Measurements from ENCODE around the gene SRGAP3. TPM values are rescaled to one million over a fixed set of nuclear protein-coding genes. Genes with fewer than 3 reads are reported as not detected.

Gene SRGAP3
- total RNA-seq, 5 donors from 2014 or later (not counting 1 experiment from before 2014, with no cell fraction given), result 1.4 to 4.4 (median 2.8) TPM

DNA sequence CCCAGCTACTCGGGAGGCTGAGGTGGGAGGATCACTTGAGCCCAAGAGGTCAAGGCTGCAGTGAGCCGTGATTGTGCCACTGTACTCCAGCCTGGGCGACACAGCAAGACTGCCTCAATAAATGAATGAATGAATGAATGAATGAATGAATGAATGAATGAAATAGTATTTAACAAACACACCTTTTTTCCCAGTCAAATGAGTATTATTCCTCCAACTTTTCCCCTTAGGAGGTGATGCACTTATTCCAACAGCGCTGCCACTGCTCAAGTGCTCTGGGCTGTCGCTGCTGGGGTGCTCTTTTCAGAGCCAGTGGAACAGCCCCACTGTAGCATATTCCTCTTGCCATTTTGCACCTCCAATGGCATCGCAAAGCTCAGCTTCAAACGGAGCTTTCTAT is 219.4 kb downstream of the SRGAP3 start:
- POLR2A ChIA-PET, result no interaction called here
- 93% methylated on average over 4 of the region's 7 CpGs for WGBS (ENCODE audit: insufficient coverage)
- no peaks in the 10 kb centered on the region for H3K27me3 Mint-ChIP-seq
- no peak overlapping the region for H3K27ac Mint-ChIP-seq
- H3K9me3 ChIP-seq, result no peaks in the 10 kb centered on the region
- DNase-seq, result no peak
- H3K4me3 Mint-ChIP-seq, result no peak overlapping the region
- CTCF ChIA-PET, result no interaction called here
- no peaks in the 10 kb centered on the region for H3K27me3 ChIP-seq (replicated peaks in 1 of 2; ENCODE audit: control insufficient read depth in 2 of 2, extremely low read depth in 1 of 2, insufficient read depth in 2 of 2, low read length in 1 of 2)
- H3K36me3 ChIP-seq (ENCODE audit: control insufficient read depth in 2 of 2, extremely low read depth in 1 of 2, insufficient read depth in 1 of 2, low read length in 1 of 2), result no peaks in the 10 kb centered on the region
- no peak overlapping the region for H3K4me3 ChIP-seq (ENCODE audit: control insufficient read depth in 1 of 2, extremely low read depth in 1 of 2, low read length in 1 of 2)
- no peaks in the 10 kb centered on the region for H3K4me1 Mint-ChIP-seq
- no peaks in the 10 kb centered on the region for H3K9me3 Mint-ChIP-seq
- no peaks in the 10 kb centered on the region for H3K4me1 ChIP-seq (ENCODE audit: control insufficient read depth in 1 of 2, extremely low read depth in 1 of 2, insufficient read depth in 2 of 2, low read length in 2 of 2)
- H3K27ac ChIP-seq (ENCODE audit: low read length), result no peak overlapping the region
- H3K36me3 Mint-ChIP-seq, result no peaks in the 10 kb centered on the region
- ATAC-seq (replicated peaks in 1 of 4), result no peak

DNA sequence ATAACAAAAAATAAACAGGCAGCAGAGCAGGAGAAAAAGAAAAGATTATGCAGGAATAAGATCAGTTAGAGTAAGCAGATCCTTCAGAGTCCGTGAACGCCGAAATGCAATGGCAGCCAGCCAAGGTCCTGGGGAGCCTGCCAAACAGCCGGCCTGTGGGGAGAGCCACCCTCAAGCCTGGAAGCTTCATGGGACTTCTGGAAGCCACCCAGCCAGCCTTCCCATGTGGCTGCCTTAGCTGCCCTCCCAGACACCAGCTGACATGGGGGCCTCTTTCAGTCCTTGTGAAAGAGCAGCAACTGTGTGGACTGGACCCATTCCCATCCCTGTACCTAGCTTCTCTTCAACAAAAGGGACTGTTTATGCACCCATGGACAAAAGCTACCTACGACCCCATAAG is 221.3 kb downstream of the SRGAP3 start:
- CTCF ChIA-PET, result no interaction called here
- Histone ChIP-seq H3K27me3 (replicated peaks in 1 of 2; ENCODE audit: control insufficient read depth in 2 of 2, extremely low read depth in 1 of 2, insufficient read depth in 2 of 2, low read length in 1 of 2) (no peaks in the 10 kb centered on the region), H3K36me3 (ENCODE audit: control insufficient read depth in 2 of 2, extremely low read depth in 1 of 2, insufficient read depth in 1 of 2, low read length in 1 of 2) (no peaks in the 10 kb centered on the region), H3K27ac (ENCODE audit: low read length) (no peak overlapping the region), H3K4me1 (ENCODE audit: control insufficient read depth in 1 of 2, extremely low read depth in 1 of 2, insufficient read depth in 2 of 2, low read length in 2 of 2) (no peaks in the 10 kb centered on the region), H3K4me3 (ENCODE audit: control insufficient read depth in 1 of 2, extremely low read depth in 1 of 2, low read length in 1 of 2) (no peak overlapping the region), H3K9me3 (no peaks in the 10 kb centered on the region)
- no peaks in the 10 kb centered on the region for H3K9me3 Mint-ChIP-seq
- no peaks in the 10 kb centered on the region for H3K36me3 Mint-ChIP-seq
- WGBS (ENCODE audit: insufficient coverage), result 78% methylated on average over 5 of the region's 5 CpGs
- POLR2A ChIA-PET, result no interaction called here
- no peaks in the 10 kb centered on the region for H3K4me1 Mint-ChIP-seq
- no peak overlapping the region for H3K4me3 Mint-ChIP-seq
- ATAC-seq (replicated peaks in 1 of 4) (no peak), DNase-seq (no peak)
- no peaks in the 10 kb centered on the region for H3K27me3 Mint-ChIP-seq
- no peak overlapping the region for H3K27ac Mint-ChIP-seq

GRCh38 chr3:9026320-9027045 is 223.0 kb downstream of the SRGAP3 start:
- CTCF ChIA-PET, result no interaction called here
- POLR2A ChIA-PET, result no interaction called here

DNA sequence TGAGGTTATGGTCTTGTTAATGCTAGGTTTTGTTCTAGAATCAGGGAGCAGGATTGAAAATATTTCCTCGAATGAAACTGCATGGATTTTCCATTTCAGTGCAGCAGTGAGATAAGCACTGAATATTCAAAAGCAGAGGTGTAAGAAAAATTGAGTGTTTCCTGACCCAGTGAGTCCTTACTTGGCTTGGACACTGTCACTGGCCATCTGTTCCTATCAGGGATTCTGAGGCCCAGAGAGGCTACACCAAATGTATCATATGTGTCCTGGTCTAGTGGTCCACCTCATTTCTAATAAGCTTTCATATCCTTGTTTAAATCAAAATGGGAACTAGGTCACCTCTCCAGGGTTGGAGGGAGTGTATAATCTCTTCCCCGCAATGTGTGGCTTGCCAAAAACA is 225.1 kb downstream of the SRGAP3 start:
- ChIA-PET CTCF (no interaction called here), POLR2A (no interaction called here)
- ATAC-seq (replicated peaks in 1 of 4) (no peak), DNase-seq (no peak)
- Histone ChIP-seq H3K9me3 (no peaks in the 10 kb centered on the region), H3K4me1 (ENCODE audit: control insufficient read depth in 1 of 2, extremely low read depth in 1 of 2, insufficient read depth in 2 of 2, low read length in 2 of 2) (no peaks in the 10 kb centered on the region), H3K27me3 (replicated peaks in 1 of 2; ENCODE audit: control insufficient read depth in 2 of 2, extremely low read depth in 1 of 2, insufficient read depth in 2 of 2, low read length in 1 of 2) (no peaks in the 10 kb centered on the region), H3K4me3 (ENCODE audit: control insufficient read depth in 1 of 2, extremely low read depth in 1 of 2, low read length in 1 of 2) (no peak overlapping the region), H3K36me3 (ENCODE audit: control insufficient read depth in 2 of 2, extremely low read depth in 1 of 2, insufficient read depth in 1 of 2, low read length in 1 of 2) (no peaks in the 10 kb centered on the region), H3K27ac (ENCODE audit: low read length) (no peak overlapping the region)
- Mint-ChIP-seq H3K27ac (no peak overlapping the region), H3K27me3 (no peaks in the 10 kb centered on the region), H3K36me3 (no peaks in the 10 kb centered on the region), H3K9me3 (no peaks in the 10 kb centered on the region), H3K4me3 (no peak overlapping the region), H3K4me1 (no peaks in the 10 kb centered on the region)
- WGBS (ENCODE audit: insufficient coverage), result no CpG with 5 or more reads among the region's 2 CpGs

More at GRCh38 chr3:9026320-9027045, 223.0 kb downstream of the SRGAP3 start:
- no peaks in the 10 kb centered on the region for H3K36me3 ChIP-seq (ENCODE audit: control insufficient read depth in 2 of 2, extremely low read depth in 1 of 2, insufficient read depth in 1 of 2, low read length in 1 of 2)
- H3K9me3 ChIP-seq, result no peaks in the 10 kb centered on the region
- no peaks in the 10 kb centered on the region for H3K36me3 Mint-ChIP-seq
- 100% methylated on average over 2 of the region's 7 CpGs for WGBS (ENCODE audit: insufficient coverage)
- H3K4me1 Mint-ChIP-seq, result no peaks in the 10 kb centered on the region
- no peak overlapping the region for H3K4me3 Mint-ChIP-seq
- no peak for DNase-seq
- H3K9me3 Mint-ChIP-seq, result no peaks in the 10 kb centered on the region
- H3K27me3 ChIP-seq (replicated peaks in 1 of 2; ENCODE audit: control insufficient read depth in 2 of 2, extremely low read depth in 1 of 2, insufficient read depth in 2 of 2, low read length in 1 of 2), result no peaks in the 10 kb centered on the region
- H3K27ac Mint-ChIP-seq, result no peak overlapping the region
- no peaks in the 10 kb centered on the region for H3K27me3 Mint-ChIP-seq
- H3K27ac ChIP-seq (ENCODE audit: low read length), result no peak overlapping the region
- no peak overlapping the region for H3K4me3 ChIP-seq (ENCODE audit: control insufficient read depth in 1 of 2, extremely low read depth in 1 of 2, low read length in 1 of 2)
- no peak for ATAC-seq (replicated peaks in 1 of 4)
- H3K4me1 ChIP-seq (ENCODE audit: control insufficient read depth in 1 of 2, extremely low read depth in 1 of 2, insufficient read depth in 2 of 2, low read length in 2 of 2), result no peaks in the 10 kb centered on the region

- POLR2A ChIA-PET, result no interaction called here
Measured at GRCh38 chr3:9023226-9023590, 226.2 kb downstream of the SRGAP3 start.

GRCh38 chr3:9022305-9023225 is 226.9 kb downstream of the SRGAP3 start:
- Mint-ChIP-seq H3K36me3 (no peaks in the 10 kb centered on the region), H3K4me1 (no peaks in the 10 kb centered on the region), H3K27me3 (no peaks in the 10 kb centered on the region), H3K4me3 (no peak overlapping the region), H3K9me3 (no peaks in the 10 kb centered on the region), H3K27ac (no peak overlapping the region)
- Histone ChIP-seq H3K9me3 (no peaks in the 10 kb centered on the region), H3K27ac (ENCODE audit: low read length) (no peak overlapping the region), H3K36me3 (ENCODE audit: control insufficient read depth in 2 of 2, extremely low read depth in 1 of 2, insufficient read depth in 1 of 2, low read length in 1 of 2) (no peaks in the 10 kb centered on the region), H3K4me3 (ENCODE audit: control insufficient read depth in 1 of 2, extremely low read depth in 1 of 2, low read length in 1 of 2) (no peak overlapping the region), H3K4me1 (ENCODE audit: control insufficient read depth in 1 of 2, extremely low read depth in 1 of 2, insufficient read depth in 2 of 2, low read length in 2 of 2) (no peaks in the 10 kb centered on the region), H3K27me3 (replicated peaks in 1 of 2; ENCODE audit: control insufficient read depth in 2 of 2, extremely low read depth in 1 of 2, insufficient read depth in 2 of 2, low read length in 1 of 2) (no peaks in the 10 kb centered on the region)
- ATAC-seq (replicated peaks in 1 of 4) (no peak), DNase-seq (no peak)
- CTCF ChIA-PET, result no interaction called here
- WGBS (ENCODE audit: insufficient coverage), result 77% methylated on average over 14 of the region's 15 CpGs
- POLR2A ChIA-PET, result no interaction called here

More at GRCh38 chr3:9023226-9023590, 226.2 kb downstream of the SRGAP3 start:
- Histone ChIP-seq H3K27ac (ENCODE audit: low read length) (no peak overlapping the region), H3K36me3 (ENCODE audit: control insufficient read depth in 2 of 2, extremely low read depth in 1 of 2, insufficient read depth in 1 of 2, low read length in 1 of 2) (no peaks in the 10 kb centered on the region), H3K9me3 (no peaks in the 10 kb centered on the region), H3K4me3 (ENCODE audit: control insufficient read depth in 1 of 2, extremely low read depth in 1 of 2, low read length in 1 of 2) (no peak overlapping the region), H3K27me3 (replicated peaks in 1 of 2; ENCODE audit: control insufficient read depth in 2 of 2, extremely low read depth in 1 of 2, insufficient read depth in 2 of 2, low read length in 1 of 2) (no peaks in the 10 kb centered on the region), H3K4me1 (ENCODE audit: control insufficient read depth in 1 of 2, extremely low read depth in 1 of 2, insufficient read depth in 2 of 2, low read length in 2 of 2) (no peaks in the 10 kb centered on the region)
- ATAC-seq (replicated peaks in 1 of 4), result no peak
- CTCF ChIA-PET, result no interaction called here
- Mint-ChIP-seq H3K27ac (no peak overlapping the region), H3K9me3 (no peaks in the 10 kb centered on the region), H3K4me3 (no peak overlapping the region), H3K36me3 (no peaks in the 10 kb centered on the region), H3K4me1 (no peaks in the 10 kb centered on the region), H3K27me3 (no peaks in the 10 kb centered on the region)
- 100% methylated on average over 1 of the region's 1 CpG for WGBS (ENCODE audit: insufficient coverage)
- no peak for DNase-seq
